Muscle of leg (tissue), 11 donors: ENCODE results near the gene RCOR1. TPM values are rescaled to one million over a fixed set of nuclear protein-coding genes. Genes with fewer than 3 reads are reported as not detected.

Experiments
- DNase-seq: peaks from one replicate; pipeline ENCODE4 v3.0.0; 2013
- H3K27ac ChIP-seq: one replicate; pipeline ENCODE4 v1.5.1; 2013; ENCODE audit warnings: mild to moderate bottlenecking, low read length, control low read depth
- H3K27me3 ChIP-seq: one replicate; pipeline ENCODE4 v1.6.1; 2013; ENCODE audit warnings: low read length; ENCODE audit not compliant: control insufficient read depth, insufficient read depth
- H3K36me3 ChIP-seq: one replicate; pipeline ENCODE4 v1.6.1; 2013; ENCODE audit warnings: low read length; ENCODE audit not compliant: control insufficient read depth, insufficient read depth
- H3K4me1 ChIP-seq: one replicate; pipeline ENCODE4 v1.6.1; 2013; ENCODE audit warnings: low read length; ENCODE audit not compliant: control insufficient read depth, insufficient read depth
- H3K4me3 ChIP-seq: one replicate; pipeline ENCODE4 v1.5.1; 2013; ENCODE audit warnings: low read length, control low read depth
- H3K9me3 ChIP-seq: replicated peaks from 2 replicates; pipeline ENCODE4 v1.6.1; 2013; ENCODE audit warnings: low read depth, low read length; ENCODE audit not compliant: control insufficient read depth
- WGBS: methylation state at CpG from one replicate; pipeline ENCODE4 v1.1.5; 2013; ENCODE audit warnings: missing lambda C conversion rate; ENCODE audit not compliant: insufficient coverage; 5-methylcytosine and 5-hydroxymethylcytosine counted together
- polyA plus RNA-seq, 8 donors: library from polyadenylated mRNA; unstranded; fragments of 120-200 nt; gene quantifications; one replicate each; pipeline versions ENCODE4 v1.2.1 to v1.2.3, GENCODE V29; 2013; ENCODE audit warnings: inconsistent platforms in 1 of 8, low replicate concordance in 1 of 8; ENCODE audit not compliant: insufficient read length in 8 of 8, insufficient read depth in 1 of 8
- total RNA-seq: library from RNA; stranded (reverse); fragments of 120-200 nt; gene quantifications from one replicate; pipeline ENCODE4 v1.2.4, GENCODE V29; 2013

The RCOR1 gene
- total and polyA plus RNA-seq, 9 donors, result 16.2 to 38.7 (median 29.4) TPM

DNA sequence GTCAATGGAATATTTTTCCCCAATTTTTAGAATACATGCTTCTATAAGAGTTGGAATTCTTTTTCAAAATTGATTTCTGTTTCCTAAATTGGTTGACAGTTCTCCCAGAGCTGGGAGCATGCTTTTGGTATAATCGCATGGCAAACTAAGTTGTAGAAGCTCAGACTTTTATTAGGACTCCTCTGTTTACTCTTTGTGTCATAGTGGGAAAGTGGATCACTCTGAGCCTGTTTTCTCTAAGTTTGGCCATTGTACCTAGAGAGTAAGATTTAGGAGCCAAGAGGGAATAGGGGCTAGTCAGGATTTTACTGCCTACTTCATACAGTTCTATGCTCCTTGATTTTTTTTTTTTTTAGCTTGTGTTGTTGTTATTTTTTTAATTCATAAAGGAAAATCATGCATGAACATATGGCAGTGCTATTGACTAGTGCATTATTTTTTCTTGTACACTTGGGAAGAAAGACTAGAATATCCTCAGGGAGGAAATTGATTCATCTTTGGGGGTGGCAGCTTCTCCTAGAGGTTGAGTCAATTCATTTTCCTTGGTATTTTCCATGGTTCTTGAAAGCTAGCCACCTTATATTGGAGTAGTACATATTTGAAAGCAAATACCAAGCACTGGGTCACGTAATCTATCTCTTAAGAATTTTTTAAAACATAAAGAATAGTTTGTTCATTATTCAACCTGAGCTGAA, 107.1 kb downstream of the RCOR1 start:
- H3K27ac ChIP-seq, result no peak overlapping the region
- DNase-seq, result no peak
- H3K9me3 ChIP-seq, result no peaks in the 10 kb centered on the region
- 100% methylated on average over 1 of the region's 2 CpGs for WGBS
- peaks cover 6% of the 10 kb centered on the region for H3K36me3 ChIP-seq
- no peaks in the 10 kb centered on the region for H3K4me1 ChIP-seq
- H3K4me3 ChIP-seq, result no peak overlapping the region
- H3K27me3 ChIP-seq, result no peaks in the 10 kb centered on the region

DNA sequence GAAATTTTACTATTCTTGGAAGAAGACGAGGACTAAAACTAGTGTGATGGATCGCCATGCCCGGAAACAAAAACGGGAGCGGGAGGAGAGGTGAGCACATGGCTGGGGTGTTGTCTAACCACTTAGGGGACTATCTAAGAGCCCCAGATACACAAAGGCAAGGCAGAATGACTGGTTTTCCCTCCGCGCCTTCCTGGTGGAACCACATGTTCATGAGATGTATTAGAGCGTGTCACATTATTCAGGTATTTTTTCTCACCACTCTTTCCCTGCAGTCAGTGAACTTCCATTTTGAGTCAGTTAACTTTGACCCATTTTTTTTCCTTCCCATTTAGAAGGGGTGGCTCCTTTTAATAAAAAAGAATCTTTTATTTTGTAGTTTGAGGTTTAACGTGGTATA, 116.0 kb downstream of the RCOR1 start:
- H3K9me3 ChIP-seq, result peaks cover 4% of the 10 kb centered on the region
- no peak for DNase-seq
- H3K4me3 ChIP-seq, result no peak overlapping the region
- peaks cover 19% of the 10 kb centered on the region for H3K36me3 ChIP-seq
- 93% methylated on average over 5 of the region's 9 CpGs for WGBS
- no peaks in the 10 kb centered on the region for H3K4me1 ChIP-seq
- no peak overlapping the region for H3K27ac ChIP-seq
- no peaks in the 10 kb centered on the region for H3K27me3 ChIP-seq

DNA sequence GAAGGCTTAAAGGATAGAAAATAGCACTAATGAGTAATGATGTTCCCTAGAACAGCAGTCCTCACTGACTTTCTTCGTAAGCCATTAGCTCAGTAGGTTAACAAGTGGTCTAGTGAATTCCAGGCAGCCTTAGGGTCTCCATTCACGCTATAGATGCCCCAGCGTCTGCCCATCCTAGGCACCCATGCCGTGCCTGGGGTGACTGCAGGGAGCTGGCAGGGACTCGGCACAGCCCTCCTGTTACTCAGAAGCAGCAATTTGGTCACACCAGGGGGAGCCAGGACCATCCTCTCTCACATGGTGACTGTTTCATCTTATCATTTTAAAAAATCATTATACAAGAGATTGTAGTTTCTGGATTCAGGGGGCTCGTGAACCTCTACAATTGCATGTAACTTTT, 118.8 kb downstream of the RCOR1 start:
- Histone ChIP-seq H3K27ac (no peak overlapping the region), H3K4me3 (no peak overlapping the region), H3K4me1 (no peaks in the 10 kb centered on the region), H3K36me3 (peaks cover 23% of the 10 kb centered on the region), H3K27me3 (no peaks in the 10 kb centered on the region), H3K9me3 (no peaks in the 10 kb centered on the region)
- DNase-seq, result no peak
- WGBS, result 93% methylated on average over 5 of the region's 6 CpGs

DNA sequence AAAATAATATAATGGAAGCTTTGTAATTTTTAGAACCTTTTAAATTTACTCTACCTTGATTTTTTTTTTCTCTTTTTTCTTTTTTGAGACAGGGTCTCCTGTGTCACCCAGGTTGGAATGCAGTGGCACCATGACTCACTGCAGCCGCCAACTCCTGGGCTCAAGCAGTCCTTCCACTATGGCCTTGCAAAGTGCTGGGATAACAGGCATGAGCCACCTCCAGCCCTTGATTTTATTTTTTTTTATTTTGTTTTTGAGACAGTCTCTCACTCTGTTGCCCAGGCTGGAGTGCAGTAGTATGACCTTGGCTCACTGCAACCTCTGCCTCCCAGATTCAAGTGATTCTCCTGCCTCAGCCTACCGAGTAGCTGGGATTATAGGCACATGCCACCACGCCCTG, 119.5 kb downstream of the RCOR1 start:
- Histone ChIP-seq H3K4me1 (no peaks in the 10 kb centered on the region), H3K27ac (no peak overlapping the region), H3K4me3 (no peak overlapping the region), H3K36me3 (peaks cover 23% of the 10 kb centered on the region), H3K9me3 (no peaks in the 10 kb centered on the region), H3K27me3 (no peaks in the 10 kb centered on the region)
- no peak for DNase-seq
- 100% methylated on average over 1 of the region's 3 CpGs for WGBS

DNA sequence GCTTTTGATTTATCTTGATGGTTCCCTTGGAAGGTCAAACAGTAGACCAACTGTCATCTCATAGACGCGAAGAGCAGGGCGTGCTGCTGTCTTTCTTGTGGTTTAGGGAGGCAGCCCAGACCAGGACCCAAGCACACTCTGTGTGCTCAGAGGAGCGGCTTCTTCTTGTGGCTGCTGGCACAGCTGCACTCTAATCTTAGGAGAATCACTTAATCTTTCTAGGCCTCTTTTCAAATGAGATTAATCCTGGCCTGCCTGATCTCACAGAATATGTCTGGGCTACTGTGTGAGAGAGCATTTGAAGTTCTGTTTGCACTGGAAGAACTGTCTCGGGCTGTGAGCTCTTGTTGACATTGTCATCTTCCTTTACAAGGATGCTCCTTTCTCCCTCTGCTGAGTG, 124.8 kb downstream of the RCOR1 start:
- DNase-seq, result no peak
- WGBS, result 95% methylated on average over 3 of the region's 5 CpGs
- Histone ChIP-seq H3K4me3 (no peak overlapping the region), H3K27me3 (no peaks in the 10 kb centered on the region), H3K9me3 (no peaks in the 10 kb centered on the region), H3K36me3 (peaks cover 37% of the 10 kb centered on the region), H3K27ac (no peak overlapping the region), H3K4me1 (no peaks in the 10 kb centered on the region)

DNA sequence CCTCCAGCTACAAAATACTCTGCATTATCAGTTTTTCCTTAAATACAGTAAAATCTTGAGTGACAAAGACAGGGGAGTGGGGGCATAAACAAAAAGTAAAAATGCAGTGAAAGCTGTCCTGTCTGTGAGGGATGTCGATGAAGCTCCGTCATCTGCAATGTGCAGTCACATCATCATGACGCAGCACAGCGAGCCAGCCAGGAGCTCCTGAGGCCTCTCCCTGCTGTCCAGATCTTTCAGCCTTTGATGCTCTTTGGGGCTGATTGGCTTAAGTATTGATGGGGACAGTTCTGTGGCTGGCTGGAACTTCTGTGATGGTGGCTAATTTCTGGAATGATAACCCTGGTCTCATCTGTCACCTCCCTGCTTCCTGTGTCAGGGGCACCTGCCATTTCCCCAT, 130.2 kb downstream of the RCOR1 start:
- DNase-seq, result no peak
- no peak overlapping the region for H3K4me3 ChIP-seq
- no peak overlapping the region for H3K27ac ChIP-seq
- no peaks in the 10 kb centered on the region for H3K27me3 ChIP-seq
- H3K36me3 ChIP-seq, result peaks cover 60% of the 10 kb centered on the region
- WGBS, result 91% methylated on average over 4 of the region's 4 CpGs
- H3K9me3 ChIP-seq, result no peaks in the 10 kb centered on the region
- no peaks in the 10 kb centered on the region for H3K4me1 ChIP-seq

DNA sequence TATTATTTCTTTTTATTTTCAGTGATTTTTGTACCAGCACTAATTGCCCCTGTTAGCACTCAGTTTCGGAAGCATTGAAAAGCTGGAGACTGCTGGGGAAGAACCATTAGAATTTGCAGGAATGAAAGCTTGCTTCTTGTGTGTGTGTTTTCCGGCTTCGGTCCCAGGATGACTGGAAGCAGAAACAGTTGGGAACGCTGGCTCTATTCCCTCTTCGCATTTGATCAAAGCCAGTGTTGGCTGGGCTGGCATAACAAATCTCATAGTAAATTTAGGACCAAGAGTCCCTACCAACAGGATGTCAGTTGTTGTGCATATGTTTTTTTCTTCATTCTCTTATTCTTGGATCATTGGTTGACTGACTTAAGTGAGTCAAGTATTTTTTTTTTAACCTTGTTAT, 131.2 kb downstream of the RCOR1 start:
- no peak for DNase-seq
- H3K4me3 ChIP-seq, result no peak overlapping the region
- H3K4me1 ChIP-seq, result no peaks in the 10 kb centered on the region
- H3K27ac ChIP-seq, result no peak overlapping the region
- H3K36me3 ChIP-seq, result peaks cover 63% of the 10 kb centered on the region
- WGBS, result 100% methylated on average over 2 of the region's 5 CpGs
- no peaks in the 10 kb centered on the region for H3K27me3 ChIP-seq
- no peaks in the 10 kb centered on the region for H3K9me3 ChIP-seq

DNA sequence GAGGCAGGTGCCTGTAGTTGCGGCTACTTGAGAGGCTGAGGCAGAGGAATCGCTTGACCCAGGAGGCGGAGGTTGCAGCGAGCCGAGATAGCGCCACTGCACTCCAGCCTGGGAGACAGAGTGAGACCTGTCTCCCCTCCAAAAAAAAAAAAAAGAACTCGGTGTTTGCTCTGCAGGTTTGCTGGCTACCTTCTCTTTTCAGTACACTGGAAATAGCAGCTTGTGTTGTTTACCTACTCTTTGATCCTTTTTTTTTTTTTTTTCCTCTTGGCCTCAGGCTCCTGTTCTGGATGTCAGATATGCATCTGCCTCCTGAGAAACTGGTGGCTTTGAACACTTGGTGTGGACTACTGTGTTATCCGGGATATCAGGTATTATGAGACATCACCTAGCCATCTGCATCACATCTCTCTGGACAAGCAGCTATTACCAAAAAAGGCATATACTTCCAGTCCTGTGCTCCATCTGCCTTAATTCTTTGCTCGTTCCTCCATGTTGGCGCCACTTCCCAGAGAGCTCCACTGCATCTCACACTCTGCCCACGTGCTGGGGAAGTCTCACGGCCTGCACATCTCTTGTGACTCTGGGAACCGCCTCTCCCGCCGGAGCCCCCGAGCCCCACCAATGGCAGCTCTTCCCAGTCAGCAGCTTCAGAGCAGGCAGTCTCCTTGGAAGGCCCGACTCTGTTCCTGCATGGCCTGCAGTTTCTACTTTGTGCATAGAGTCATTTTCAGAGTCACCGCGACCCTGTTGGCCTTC, 133.9 kb downstream of the RCOR1 start:
- no peak overlapping the region for H3K27ac ChIP-seq
- 83% methylated on average over 12 of the region's 19 CpGs for WGBS
- H3K36me3 ChIP-seq, result peaks cover 69% of the 10 kb centered on the region
- peaks cover 6% of the 10 kb centered on the region for H3K4me1 ChIP-seq
- H3K9me3 ChIP-seq, result no peaks in the 10 kb centered on the region
- H3K27me3 ChIP-seq, result no peaks in the 10 kb centered on the region
- no peak for DNase-seq
- no peak overlapping the region for H3K4me3 ChIP-seq

DNA sequence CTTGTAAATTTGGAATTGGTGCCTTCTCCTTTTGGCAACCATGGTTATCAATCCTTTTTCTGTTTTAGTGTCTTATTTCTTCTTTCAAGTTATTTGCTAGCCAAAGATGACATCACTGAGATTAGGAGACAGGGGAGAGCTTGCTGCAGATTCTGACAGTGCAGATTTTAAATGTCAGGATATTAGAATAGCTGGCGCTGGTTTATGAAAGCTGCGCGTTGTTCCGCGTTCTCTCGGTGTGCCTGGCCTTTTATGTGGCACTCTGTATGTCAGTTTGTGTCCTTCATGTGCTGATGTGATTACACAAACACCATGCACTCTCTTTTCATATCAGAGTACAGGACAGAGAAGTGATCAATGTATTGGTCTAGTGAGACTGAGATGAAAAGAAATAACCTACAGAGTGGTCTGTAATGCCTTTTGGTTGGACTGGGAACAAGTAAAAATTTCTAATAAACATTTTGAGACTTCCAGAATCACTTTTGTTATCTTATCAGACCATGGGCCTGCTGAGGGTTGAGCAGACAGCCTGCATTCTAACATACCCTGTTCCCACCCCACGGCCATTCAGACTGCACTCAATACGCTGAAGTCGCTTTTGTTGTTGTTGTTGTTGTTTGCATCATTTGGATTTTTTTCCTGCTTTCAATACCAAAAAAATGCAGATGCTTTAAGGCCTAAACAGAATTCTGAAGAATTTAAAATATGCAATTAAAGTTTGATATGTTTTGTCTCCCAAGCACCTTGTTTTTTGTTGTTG, 135.1 kb downstream of the RCOR1 start:
- no peaks in the 10 kb centered on the region for H3K9me3 ChIP-seq
- no peaks in the 10 kb centered on the region for H3K27me3 ChIP-seq
- H3K36me3 ChIP-seq, result peaks cover 62% of the 10 kb centered on the region
- no CpG with 5 or more reads among the region's 9 CpGs for WGBS
- no peak for DNase-seq
- no peak overlapping the region for H3K4me3 ChIP-seq
- H3K4me1 ChIP-seq, result peaks cover 17% of the 10 kb centered on the region
- H3K27ac ChIP-seq, result no peak overlapping the region

DNA sequence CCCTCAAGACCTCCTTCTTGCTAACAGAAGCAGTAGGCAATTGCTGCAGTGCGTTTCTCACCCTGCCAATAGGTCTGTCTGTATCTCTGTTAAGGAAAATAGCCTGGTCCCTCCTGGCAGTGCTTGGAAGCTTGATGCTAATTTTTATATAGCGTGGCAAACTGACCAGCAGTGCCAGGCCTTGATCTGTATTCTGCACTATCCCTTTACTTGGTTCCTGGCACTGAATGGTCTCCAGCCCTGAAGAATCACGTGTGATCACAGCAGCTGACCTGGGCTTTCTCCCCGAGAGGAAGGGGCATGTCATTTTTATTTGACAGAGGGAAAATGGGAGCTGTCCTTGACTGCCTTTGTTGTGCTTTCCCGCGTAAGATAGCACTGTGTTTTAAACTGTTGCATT, 136.1 kb downstream of the RCOR1 start:
- Histone ChIP-seq H3K9me3 (no peaks in the 10 kb centered on the region), H3K36me3 (peaks cover 58% of the 10 kb centered on the region)
- WGBS, result 91% methylated on average over 4 of the region's 6 CpGs

More for the DNA sequence above, 136.1 kb downstream of the RCOR1 start:
- Histone ChIP-seq H3K27me3 (no peaks in the 10 kb centered on the region), H3K4me3 (no peak overlapping the region), H3K4me1 (peaks cover 17% of the 10 kb centered on the region), H3K27ac (no peak overlapping the region)
- DNase-seq, result no peak
